Measurements from ENCODE around the gene TIGAR. TPM values are rescaled to one million over a fixed set of nuclear protein-coding genes. Genes with fewer than 3 reads are reported as not detected.
A peak's percentile ranks its signal among the peaks of the same experiment; 100 is the strongest.

The TIGAR gene
- total and polyA plus RNA-seq, 4 donors, result 0.56 to 3.3 (median 2.0) TPM

DNA sequence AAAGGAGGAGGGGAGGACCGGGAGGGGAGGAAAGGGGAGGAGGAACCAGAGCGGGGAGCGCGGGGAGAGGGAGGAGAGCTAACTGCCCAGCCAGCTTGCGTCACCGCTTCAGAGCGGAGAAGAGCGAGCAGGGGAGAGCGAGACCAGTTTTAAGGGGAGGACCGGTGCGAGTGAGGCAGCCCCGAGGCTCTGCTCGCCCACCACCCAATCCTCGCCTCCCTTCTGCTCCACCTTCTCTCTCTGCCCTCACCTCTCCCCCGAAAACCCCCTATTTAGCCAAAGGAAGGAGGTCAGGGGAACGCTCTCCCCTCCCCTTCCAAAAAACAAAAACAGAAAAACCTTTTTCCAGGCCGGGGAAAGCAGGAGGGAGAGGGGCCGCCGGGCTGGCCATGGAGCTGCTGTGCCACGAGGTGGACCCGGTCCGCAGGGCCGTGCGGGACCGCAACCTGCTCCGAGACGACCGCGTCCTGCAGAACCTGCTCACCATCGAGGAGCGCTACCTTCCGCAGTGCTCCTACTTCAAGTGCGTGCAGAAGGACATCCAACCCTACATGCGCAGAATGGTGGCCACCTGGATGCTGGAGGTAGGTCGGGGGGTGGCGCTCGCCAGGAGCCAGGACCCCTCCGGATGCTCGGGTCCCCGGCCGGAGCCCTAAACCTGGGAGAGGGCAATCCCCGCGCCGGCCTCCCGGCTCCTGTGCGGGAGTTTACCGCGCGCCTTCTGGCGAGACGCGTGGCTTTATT lies 47.2 kb upstream of the TIGAR start, which contains the start of gene CCND2:
TSS of gene CCND2 (plus strand) at position 111 of the 744 bp plus-strand sequence. CDS start at position 390, 279 bp downstream.
- no peaks in the 10 kb centered on the region for H3K36me3 ChIP-seq (ENCODE audit: control insufficient read depth in 4 of 4, insufficient read depth in 3 of 4, low read depth in 1 of 4, low read length in 3 of 4)
- DNase-seq (ENCODE audit: low spot score), result peak; percentile 41
- H3K27ac ChIP-seq (ENCODE audit: low read depth in 1 of 2, low read length in 2 of 2), result peak within 1 kb of the TSS; percentile 60 to 68
- peaks cover 30 to 66% (median 41%) of the 10 kb centered on the region in 4 donors for H3K4me1 ChIP-seq (ENCODE audit: control insufficient read depth in 4 of 4, insufficient read depth in 4 of 4, low read length in 3 of 4)
- peaks cover 2 to 14% (median 7%) of the 10 kb centered on the region in 4 donors for H3K27me3 ChIP-seq (ENCODE audit: control insufficient read depth in 4 of 4, insufficient read depth in 4 of 4, low read length in 3 of 4)
- H3K4me3 ChIP-seq (ENCODE audit: low read depth in 1 of 3, low read length in 3 of 3), result peak within 1 kb of the TSS; percentile 18 to 45 (median 44)
- H3K9ac ChIP-seq (ENCODE audit: low read depth in 1 of 2, low read length in 2 of 2), result no peak within 1 kb of the TSS
- no peaks in the 10 kb centered on the region for H3K9me3 ChIP-seq (ENCODE audit: control insufficient read depth in 4 of 4, low read length in 3 of 4)
- TF ChIP-seq YY1 (IDR thresholded peaks at IDR 0.05) (no peak), EGR1 (IDR thresholded peaks at IDR 0.05; ENCODE audit: low read depth in 2 of 2) (no peak), NR2F2 (IDR thresholded peaks at IDR 0.05) (no peak), GABPA (IDR thresholded peaks at IDR 0.05 in 1 of 2, conservative IDR thresholded peaks at IDR 0.05 in 1 of 2) (no peak), JUND (IDR thresholded peaks at IDR 0.05) (no peak), TAF1 (conservative IDR thresholded peaks at IDR 0.05) (no peak), MAX (IDR thresholded peaks at IDR 0.05) (no peak), FOXA2 (IDR thresholded peaks at IDR 0.05) (no peak), HNF4A (conservative IDR thresholded peaks at IDR 0.05) (no peak), HNF4G (IDR thresholded peaks at IDR 0.05) (no peak), FOXA1 (IDR thresholded peaks at IDR 0.05) (no peak), CTCF (IDR thresholded peaks at IDR 0.05; ENCODE audit: low read depth, low read length, missing input control) (no peak), ATF3 (IDR thresholded peaks at IDR 0.05) (no peak), SP1 (IDR thresholded peaks at IDR 0.05) (no peak), RXRA (IDR thresholded peaks at IDR 0.05) (no peak)
- TF ChIP-seq, protein P1, sequence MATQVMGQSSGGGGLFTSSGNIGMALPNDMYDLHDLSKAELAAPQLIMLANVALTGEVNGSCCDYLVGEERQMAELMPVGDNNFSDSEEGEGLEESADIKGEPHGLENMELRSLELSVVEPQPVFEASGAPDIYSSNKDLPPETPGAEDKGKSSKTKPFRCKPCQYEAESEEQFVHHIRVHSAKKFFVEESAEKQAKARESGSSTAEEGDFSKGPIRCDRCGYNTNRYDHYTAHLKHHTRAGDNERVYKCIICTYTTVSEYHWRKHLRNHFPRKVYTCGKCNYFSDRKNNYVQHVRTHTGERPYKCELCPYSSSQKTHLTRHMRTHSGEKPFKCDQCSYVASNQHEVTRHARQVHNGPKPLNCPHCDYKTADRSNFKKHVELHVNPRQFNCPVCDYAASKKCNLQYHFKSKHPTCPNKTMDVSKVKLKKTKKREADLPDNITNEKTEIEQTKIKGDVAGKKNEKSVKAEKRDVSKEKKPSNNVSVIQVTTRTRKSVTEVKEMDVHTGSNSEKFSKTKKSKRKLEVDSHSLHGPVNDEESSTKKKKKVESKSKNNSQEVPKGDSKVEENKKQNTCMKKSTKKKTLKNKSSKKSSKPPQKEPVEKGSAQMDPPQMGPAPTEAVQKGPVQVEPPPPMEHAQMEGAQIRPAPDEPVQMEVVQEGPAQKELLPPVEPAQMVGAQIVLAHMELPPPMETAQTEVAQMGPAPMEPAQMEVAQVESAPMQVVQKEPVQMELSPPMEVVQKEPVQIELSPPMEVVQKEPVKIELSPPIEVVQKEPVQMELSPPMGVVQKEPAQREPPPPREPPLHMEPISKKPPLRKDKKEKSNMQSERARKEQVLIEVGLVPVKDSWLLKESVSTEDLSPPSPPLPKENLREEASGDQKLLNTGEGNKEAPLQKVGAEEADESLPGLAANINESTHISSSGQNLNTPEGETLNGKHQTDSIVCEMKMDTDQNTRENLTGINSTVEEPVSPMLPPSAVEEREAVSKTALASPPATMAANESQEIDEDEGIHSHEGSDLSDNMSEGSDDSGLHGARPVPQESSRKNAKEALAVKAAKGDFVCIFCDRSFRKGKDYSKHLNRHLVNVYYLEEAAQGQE (IDR thresholded peaks at IDR 0.05), result no peak
- TF ChIP-seq, protein P2, sequence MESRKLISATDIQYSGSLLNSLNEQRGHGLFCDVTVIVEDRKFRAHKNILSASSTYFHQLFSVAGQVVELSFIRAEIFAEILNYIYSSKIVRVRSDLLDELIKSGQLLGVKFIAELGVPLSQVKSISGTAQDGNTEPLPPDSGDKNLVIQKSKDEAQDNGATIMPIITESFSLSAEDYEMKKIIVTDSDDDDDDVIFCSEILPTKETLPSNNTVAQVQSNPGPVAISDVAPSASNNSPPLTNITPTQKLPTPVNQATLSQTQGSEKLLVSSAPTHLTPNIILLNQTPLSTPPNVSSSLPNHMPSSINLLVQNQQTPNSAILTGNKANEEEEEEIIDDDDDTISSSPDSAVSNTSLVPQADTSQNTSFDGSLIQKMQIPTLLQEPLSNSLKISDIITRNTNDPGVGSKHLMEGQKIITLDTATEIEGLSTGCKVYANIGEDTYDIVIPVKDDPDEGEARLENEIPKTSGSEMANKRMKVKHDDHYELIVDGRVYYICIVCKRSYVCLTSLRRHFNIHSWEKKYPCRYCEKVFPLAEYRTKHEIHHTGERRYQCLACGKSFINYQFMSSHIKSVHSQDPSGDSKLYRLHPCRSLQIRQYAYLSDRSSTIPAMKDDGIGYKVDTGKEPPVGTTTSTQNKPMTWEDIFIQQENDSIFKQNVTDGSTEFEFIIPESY (IDR thresholded peaks at IDR 0.05), result no peak
- WGBS, result 2% methylated on average over 52 of the region's 52 CpGs
